Fibroblast of skin of back (primary cell): ENCODE measurements around the gene PISD. TPM values are rescaled to one million over a fixed set of nuclear protein-coding genes. Genes with fewer than 3 reads are reported as not detected.
"Not testable (repeated sequence)": the region's sequence is repeated elsewhere in the genome, so short reads cannot be mapped to it uniquely, and the experiment has no call there.

ENCODE experiments used
- DNase-seq: peaks from one replicate; pipeline ENCODE4 v3.0.0-alpha.2; 2013
- polyA plus RNA-seq, 2 experiments: library from polyadenylated mRNA; unstranded; fragments of 120-200 nt; gene quantifications; one replicate each; pipeline ENCODE4 v1.2.1, GENCODE V29; 2013; ENCODE audit not compliant: insufficient read length in 2 of 2

Gene PISD
- polyA plus RNA-seq (2013, experiment 1 of 2; ENCODE audit: insufficient read length): 18.8 TPM
- polyA plus RNA-seq (2013, experiment 2 of 2; ENCODE audit: insufficient read length): 16.6 TPM

DNA sequence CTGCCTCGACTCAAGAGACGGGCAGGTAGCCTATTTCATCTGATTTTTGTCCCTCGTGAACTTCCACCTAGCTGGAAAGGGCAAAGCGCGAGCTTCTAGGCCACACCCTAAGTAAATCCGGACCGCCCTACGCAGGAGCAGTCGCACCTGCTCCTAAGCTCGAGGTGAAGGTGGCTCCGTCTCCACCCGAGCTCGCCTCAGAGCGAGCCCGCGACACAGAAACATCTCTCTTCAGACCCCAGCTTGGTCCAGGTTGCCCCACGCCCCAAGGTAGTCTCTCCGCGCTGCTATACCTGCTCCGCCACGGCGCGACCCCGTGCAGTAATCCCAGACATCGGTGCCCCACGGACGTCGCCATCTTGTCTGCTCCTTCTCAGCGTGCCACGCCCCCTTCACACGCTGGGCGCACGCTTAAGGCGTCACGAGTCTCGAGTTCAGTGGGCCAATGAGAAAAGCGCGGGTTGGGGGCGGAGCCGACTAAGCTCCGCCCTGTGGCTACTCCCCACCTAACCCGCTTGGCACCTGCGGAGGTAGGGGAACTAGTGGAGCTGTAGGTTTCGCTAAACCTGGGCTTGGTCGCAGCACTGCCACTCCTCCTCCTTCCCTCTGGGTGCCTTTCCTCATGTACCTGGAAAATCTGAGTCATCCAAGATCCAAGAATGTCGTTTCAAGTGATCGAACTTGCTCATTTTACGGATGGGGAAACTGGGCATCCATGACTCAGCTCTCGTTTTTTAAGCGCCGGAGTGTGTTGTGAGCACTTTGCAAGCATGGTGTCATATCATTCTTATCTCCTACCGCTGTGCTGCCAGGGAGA, at the start of gene PISD:
Gene PISD (minus strand): TSS at position 365 of the 817 bp plus-strand sequence. CDS start 7 bp downstream, at position 358.
- DNase-seq: peak; percentile 94

DNA sequence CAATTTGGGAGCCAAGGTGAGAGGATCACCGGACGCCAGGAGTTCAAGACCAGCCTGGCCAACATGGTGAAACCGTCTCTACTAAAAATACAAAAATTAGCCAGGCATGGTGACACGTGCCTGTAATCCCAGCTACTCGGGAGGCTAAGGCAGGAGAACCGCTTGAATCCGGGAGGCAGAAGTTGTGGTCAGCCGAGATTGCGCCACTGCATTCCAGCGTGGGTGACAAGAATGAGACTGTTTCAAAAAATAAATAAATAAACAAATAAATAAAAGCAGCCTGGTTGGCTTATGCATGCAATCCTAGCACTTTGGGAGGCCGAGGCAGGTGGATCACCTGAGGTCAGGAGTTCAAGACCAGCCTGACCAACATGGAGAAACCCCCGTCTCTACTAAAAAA, 49.2 kb upstream of the PISD start:
- not testable (repeated sequence) for DNase-seq

DNA sequence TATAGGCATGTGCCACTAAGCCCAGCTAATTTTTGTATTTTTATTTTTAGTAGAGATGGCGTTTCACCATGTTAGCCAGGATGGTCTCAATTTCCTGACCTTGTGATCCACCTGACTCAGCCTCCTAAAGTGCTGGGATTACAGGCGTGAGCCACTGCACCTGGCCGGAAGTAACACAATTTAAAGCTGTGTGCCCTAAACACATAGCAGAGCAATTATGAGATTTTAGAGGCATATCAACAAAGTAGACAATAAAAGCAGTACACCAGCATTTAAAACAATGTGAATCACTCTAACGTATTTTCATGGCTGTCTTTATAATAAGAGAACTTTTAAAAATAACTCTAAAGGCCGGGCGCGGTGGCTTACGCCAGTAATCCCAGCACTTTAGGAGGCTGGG, 45.5 kb upstream of the PISD start:
- no peak for DNase-seq

DNA sequence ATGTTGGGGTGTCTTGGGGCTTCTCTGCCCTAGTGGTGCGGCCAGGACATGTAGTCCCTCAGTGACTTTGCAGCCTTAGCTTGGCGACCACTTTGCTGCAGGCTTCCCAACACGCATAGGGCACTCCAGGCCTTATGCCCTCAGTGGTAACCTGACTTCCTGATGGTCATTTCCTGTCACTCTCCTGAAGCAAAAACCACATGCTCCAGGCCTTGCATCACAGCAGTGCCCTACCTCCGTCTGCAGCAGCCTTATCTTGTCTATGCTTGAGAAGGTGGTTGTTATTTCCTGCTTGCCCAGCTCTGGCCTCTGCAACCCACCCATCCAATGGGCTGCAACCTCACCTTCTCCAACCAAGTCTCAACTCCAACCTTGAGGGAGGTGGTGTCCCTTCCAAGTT, 33.4 kb upstream of the PISD start:
- no peak for DNase-seq

DNA sequence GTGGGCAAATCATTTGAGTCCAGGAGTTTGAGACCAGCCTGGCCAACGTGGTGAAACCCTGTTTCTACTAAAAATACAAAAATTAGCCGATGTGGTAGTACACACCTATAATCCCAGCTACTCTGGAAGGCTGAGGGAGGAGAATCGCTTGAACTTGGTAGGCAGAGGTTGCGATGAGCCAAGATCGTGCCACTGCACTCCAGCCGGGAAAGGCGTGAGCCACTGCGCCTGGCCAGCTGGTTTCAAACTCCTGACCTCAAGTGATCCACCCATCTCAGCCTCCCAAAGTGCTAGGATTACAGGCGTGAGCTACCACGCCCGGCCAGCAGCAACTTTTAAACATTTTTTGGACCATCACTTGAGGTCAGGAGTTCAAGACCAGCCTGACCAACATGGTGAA, 32.0 kb upstream of the PISD start:
- not testable (repeated sequence) for DNase-seq

DNA sequence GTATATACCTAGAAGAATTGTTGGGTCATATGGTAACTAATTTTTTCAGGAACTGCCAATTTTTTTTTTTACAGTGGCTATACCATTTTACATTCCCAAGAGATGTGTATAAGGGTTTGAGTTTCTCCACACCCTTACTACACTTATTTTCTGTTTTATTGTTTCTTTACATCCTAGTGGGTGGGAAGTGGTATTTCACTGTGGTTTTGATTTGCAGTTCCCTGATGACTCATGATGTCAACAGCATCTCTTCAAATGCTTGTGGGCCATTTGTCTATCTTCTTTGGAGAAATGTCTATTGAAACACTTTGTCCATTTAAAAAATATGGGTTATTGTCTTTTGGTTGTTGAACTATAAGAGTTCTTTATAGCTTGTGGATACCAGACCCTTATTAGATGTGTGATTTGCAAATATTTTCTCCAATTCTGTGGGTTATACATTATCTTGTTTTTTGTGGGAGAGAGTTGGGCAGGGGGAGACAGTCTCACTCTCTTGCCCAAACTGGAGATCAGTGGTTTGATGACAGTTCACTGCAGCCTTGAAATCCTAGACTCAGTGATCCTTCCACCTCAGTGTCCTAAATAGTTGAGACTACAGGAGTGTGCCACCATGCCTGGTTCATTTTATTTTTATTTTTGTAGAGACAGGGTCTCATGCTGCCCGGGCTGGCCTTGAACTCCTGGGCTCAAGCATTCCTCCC, 30.3 kb upstream of the PISD start:
- DNase-seq: peak; percentile 81

DNA sequence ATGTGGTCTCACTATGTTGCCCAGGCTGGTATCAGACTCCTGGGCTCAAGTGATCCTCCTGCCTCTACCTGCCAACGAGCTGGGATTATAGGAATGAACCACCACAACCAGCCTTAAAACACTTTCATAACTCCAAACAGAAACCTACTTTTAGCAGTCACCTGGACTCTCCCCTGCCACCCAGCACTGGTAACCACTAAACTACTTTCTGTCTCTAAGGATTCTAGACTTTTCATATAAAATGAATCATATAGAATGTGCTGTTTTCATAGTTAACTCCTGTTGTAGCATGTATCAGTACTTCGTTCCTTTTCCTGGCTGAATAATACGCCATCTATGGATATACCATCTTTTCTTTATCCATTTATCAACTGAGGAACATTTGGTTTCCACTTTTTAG, 29.4 kb upstream of the PISD start:
- DNase-seq: no peak

DNA sequence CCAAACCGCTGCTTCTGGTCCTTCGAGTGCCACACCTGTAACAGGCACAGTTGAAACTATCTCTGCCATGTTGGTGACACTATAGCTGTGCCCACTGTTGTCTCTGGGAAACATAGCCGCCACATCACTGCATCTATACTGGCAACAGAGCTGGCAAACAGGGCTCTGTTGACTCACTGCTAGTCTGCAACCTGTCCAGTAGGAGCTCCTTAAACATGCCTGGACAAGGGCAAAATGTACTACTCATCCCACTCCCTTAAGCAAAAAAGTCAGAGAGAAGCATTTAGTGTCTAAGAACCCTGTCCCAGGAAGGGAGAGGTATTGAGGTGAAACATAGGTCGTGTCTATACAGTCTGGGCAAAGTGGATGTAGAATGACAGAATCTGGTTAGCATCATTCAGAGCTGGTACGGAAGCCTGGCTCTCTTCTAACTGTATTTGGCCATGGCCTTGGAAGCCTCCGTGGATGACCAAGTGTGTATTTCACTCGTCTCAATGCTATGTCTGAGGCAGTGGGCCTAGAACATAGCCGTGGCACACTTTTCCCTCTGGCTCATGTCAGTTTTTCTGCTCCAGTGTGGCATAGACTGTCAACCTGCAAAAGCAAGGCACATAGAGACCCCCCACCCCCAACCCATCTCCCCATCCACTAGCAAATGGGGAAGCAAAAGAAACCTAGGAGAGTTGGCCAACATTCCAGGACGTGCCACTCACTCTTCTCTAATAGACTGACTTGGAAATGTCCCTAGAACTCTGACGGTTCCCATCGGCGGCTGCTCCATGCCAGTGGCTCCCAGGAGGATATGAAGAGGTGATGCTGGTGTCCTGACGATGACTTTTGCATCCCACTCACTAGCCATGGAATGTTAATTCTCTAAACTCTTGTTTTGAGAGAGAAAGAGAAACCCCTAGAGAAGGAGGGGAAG, 21.4 kb upstream of the PISD start:
- peak; percentile 37 for DNase-seq

DNA sequence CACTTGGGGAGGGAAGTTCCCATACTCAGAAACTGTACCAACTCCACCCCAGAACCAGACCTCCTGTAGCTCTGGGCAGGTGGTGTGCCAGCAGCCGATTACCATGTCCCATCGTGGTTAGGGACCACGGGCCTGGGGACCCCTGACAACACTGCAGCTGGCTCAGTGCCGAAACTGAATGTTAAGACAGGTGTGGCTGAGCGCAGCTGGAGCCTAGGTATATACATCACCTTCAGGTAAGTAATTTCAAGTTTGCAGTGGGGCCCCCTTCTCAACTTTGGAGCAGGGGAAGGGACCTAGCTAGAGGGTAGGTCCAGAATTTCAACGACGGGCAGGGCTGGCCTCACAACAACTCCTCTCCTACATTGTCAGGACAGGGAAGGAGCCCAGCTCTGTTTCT, 20.7 kb upstream of the PISD start:
- no peak for DNase-seq

DNA sequence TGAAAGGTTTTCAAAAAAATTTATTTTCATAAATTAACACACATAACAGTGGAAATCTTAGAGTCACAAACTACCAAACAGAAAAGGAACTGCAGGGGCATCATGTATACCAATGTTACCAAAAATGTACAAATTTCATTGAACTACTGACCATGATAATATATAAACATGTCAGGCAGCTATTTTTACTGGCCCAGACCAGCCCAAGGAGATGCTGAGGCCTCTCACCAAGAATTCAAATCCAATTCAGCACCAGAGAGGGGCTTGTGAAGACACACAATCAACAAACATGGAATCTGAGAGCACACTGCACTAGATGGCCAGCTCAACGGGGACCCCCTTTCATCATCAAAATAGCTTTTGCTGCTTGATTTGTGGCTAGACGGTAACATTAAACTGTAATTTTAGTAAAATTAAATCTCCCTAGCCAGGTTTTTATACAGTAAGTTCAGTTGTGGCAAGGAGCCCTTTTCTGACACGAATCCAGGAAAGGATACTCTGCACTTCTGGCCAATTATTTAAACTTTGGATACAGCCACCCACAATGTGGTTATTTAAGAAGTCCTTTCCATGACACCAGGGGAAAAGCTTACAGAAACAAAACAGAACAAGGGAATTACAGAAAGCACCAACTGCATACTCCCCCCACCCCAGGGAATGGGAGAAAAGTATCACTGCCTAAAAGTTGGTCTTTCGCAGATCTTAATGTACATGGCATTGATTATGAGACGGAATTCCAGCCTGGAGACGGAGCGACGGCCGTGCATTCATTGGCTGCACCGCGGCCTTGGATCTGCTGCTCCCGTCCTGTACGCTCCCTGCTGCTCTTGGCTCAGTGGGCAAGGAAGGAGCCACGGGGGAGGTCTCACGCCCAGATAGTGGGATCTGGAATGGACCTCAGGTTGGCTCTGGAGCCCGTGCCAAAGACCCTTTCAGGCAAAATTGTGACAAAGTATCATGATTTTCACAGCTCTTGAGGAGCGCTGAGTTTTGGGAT, 19.6 kb upstream of the PISD start:
- peak; percentile 59 for DNase-seq

DNA sequence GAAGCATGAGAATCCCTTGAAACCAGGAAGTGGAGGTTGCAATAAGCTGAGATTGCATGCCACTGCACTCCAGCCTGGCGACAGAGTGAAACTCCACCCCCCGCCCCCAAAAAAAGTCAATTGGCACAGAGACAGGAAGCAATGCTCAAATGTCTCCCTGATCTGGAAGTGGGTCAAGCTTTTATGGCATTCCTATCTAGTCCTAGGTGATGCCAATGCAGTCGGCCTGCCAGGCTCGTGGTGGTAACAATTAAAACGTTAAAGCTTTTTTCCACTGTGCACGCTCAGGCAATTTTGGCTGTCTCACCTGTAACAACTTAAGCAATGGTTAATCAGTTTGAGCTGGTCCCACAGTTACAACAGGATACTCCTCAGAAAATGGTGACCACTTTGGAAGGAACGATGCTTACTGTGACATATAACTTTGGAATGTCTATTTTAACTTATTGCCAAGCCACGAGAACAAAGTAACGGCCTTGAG, 18.9 kb upstream of the PISD start:
- peak; percentile 83 for DNase-seq

DNA sequence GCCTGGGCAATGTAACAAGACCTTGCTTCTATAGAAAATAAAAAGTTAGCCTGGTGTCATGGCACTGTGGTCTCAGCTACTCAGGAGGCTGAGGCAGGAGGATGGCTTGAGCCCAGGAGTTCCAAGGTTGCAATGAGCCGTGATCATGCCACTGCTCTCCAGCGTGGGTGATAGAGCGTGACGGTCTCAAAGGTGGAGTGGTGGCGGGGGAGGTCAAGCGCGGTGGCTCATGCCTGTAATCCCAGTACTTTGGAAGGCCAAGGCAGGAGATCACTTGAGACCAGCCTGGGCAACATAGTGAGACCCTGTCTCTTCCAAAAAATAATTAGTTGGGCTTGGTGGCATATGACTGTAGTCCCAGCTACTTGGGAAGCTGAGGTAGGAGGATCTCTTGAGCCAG, 16.7 kb upstream of the PISD start:
- DNase-seq: no peak

DNA sequence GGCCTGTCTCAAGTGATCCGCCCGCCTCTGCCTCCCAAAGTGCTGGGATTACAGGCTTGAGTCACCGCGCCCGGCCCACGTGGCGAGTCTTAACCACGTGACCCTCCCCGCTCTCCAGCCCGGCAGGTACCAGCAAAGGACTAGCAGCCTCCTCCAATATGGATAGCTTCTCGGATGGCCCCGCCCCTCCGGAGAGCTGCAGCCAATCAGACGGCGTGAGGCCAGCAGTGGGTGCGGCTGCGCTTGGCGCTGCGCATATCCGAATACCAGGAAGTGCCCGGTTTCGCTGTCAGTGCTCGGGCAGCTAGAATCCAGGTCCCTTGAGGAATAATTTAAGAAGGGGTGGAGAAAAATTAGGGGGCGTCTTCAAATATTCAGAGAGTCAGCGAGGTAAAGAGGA, 14.7 kb upstream of the PISD start:
- peak; percentile 87 for DNase-seq

DNA sequence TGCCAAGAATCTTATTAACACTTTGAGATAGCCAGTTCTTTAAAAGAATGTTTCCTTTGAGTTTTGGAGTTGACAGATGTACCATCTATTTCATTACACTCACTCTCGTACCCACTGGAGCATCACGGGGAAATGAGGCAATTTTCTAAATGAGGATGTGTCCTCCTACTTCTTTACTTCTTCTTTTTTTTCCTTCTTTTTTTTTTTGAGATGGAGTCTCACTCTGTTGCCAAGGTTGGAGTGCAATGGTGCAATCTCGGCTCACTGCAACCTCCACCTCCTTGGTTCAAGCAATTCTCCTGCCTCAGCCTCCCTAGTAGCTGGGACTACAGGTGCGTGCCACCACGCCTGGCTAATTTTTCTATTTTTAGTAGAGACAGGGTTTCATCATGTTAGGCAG, 12.2 kb upstream of the PISD start:
- DNase-seq: not testable (repeated sequence)

DNA sequence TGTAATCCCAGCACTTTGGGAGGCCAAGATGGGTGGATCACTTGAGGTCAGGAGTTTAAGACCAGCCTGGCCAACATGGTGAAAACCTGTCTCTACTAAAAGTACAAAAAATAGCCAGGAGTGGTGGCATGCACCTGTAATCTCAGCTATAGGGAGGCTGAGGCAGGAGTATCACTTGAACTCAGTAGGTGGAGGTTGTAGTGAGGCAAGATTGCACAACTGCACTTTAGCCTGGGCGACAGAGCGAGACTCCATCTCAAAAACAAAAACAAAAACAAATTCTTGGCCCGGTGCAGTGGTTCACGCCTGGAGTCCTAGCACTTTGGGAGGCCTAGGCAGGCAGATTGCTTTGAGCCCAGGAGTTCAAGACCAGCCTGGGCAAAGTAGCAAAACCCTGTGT, 6.8 kb upstream of the PISD start:
- not testable (repeated sequence) for DNase-seq

DNA sequence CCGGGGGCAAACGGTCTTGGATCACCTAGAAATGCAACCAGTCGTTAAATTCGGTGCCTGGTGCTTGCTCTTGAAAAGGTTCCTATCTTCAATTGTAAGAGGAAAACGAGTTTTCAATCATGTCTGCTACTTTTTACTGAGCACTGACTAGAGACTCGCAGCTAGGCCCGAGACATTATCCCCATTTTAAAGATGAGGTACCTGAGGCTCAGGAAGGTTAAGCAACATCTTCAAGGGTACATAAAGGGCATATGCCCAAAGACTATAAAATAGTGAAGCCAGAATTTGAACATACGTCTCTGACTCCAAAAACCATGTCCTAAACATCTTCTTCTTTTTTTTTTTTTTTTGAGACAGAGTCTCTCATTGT, 638 bp upstream of the PISD start:
- no peak for DNase-seq

DNA sequence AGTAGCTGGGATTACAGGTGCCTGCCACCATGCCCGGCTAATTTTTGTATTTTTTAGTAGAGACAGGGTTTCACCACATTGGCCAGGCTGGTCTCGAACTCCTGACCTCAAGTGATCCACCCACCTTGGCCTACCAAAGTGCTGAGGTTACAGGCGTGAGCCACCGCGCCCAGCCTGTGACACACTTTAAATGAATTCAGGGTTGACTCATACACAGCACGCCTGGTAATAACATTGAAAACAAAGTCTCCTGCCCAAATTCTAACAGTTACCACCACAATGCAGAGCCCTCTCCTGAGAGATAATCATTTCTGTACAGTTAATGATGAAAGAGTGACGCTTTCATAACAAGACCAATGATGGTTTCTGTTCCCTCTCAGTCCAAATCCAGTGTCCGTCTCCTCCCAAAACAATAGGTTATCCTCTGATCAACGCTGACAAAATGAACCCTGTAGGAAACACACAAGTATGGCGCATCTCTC, 1.1 kb downstream of the PISD start:
- DNase-seq: peak; percentile 77

DNA sequence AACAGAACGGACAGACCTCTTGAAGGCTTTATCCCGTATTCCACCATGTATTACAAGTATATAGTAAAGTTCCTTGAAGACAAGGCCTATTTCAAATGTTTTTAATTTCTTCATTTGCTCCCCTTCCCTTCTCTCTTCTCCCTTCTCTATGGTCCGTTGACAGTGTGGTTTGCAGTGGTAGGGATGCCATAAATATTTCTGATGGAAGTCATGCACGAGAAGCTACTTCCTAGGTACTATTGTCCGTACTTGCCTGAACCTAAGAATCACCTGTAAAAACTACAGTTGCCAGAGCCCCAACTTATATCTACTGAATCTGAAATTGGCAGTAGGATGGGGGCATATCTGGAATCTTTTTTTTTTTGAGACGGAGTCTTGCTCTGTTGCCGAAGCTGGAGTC, 2.8 kb downstream of the PISD start:
- no peak for DNase-seq

DNA sequence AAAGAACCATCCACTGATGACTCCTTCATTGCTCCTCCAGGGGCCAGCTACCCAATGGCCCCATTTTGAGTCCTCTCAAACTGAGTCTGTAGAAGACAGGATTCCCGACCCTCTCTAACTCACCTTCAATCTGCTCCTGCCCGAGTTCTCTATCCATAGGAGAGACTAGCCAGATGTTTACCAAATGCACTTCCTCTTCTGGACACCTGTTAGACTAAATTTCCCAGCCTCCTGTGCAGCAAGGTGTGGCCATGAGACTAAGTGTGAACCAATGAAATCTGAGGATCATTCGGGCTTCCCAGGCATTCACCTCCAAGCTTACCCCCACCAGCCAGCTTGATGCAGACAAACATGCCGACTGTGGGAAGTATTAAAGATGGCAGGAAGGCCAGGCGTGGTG, 7.6 kb downstream of the PISD start:
- no peak for DNase-seq

DNA sequence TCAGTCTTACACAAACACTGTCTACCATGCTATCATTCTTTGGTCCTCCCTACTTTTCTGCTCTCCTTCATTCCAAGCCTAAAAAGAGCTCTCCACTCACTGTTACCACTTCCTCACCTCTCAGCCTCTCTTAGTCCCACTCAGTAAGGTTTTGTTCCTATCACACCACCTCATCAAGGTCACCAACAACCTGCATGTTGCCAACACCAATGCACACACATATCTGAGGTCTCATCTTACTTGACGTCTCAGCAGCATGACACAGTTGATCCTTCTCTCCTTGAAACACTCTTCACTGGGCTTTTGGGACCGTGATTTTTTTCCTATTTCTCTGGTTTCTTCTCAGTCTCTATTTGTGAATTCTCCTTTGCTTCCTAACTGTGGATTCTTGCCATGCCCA, 8.1 kb downstream of the PISD start:
- DNase-seq: no peak
